ENCODE data around the gene NT5C.
A peak's percentile ranks its signal among the peaks of the same experiment; 100 is the strongest.

The NT5C gene

GRCh38 chr17:75130632-75131277 lies 787 bp downstream of the NT5C start:
- no peaks in the 10 kb centered on the region for H3K9me3 ChIP-seq (ENCODE audit: control insufficient read depth, insufficient read depth, low read depth, low read length)
- H3K4me1 ChIP-seq (ENCODE audit: control insufficient read depth, insufficient read depth, low read length): peaks cover 3% of the 10 kb centered on the region; the same call in 1 of the 2 replicates
- H3K4me3 ChIP-seq (ENCODE audit: low read depth, low read length): peak overlapping the region; percentile 61
- POLR2A ChIA-PET: interaction anchor here (0.5 to 3.9 kb wide), 19 partner anchors 8 to 355 kb away, joined by 3 to 20 read pairs (median 4); partner anchors contain the start of genes ARMC7, JPT1, MRPL58 and NAT9
- CTCF ChIA-PET: interaction anchor here (0.6 to 4.3 kb wide), 28 partner anchors 7 to 1539 kb away, joined by 3 to 86 read pairs (median 4); partner anchors contain the start of genes HID1 and MRPL58
- peaks cover 12 to 38% of the 10 kb centered on the region in 2 experiments for H3K36me3 ChIP-seq (ENCODE audit: control insufficient read depth in 2 of 2, insufficient read depth in 1 of 2, low read length in 2 of 2)
- peak overlapping the region; percentile 94 for H3K27ac ChIP-seq (ENCODE audit: extremely low read depth, low read depth, low read length)
- peak; percentile 59 for TF ChIP-seq SP2 (tag by site-specific recombination; IDR thresholded peaks at IDR 0.05)
- TF ChIP-seq ZNF223 (tag by site-specific recombination; IDR thresholded peaks at IDR 0.05): no peak
- TF ChIP-seq ZNF777 (tag by site-specific recombination; IDR thresholded peaks at IDR 0.05; ENCODE audit: borderline replicate concordance): no peak
- no peak for TF ChIP-seq SP7 (tag by site-specific recombination; IDR thresholded peaks at IDR 0.05)
- no peak for TF ChIP-seq ZNF776 (tag by site-specific recombination; IDR thresholded peaks at IDR 0.05; ENCODE audit: borderline replicate concordance)
- peak; percentile 82 for TF ChIP-seq KLF10 (tag by site-specific recombination; IDR thresholded peaks at IDR 0.05)
- TF ChIP-seq ZFHX2 (tag by site-specific recombination; conservative IDR thresholded peaks at IDR 0.05): peak; percentile 45
- peak; percentile 25; the same call in 1 of the 2 replicates for TF ChIP-seq EGR2 (tag by site-specific recombination; IDR thresholded peaks at IDR 0.05; ENCODE audit: low read depth)
- TF ChIP-seq ZNF335 (tag by site-specific recombination; conservative IDR thresholded peaks at IDR 0.05): peak; percentile 65
- no peak for TF ChIP-seq ZNF645 (tag by site-specific recombination; IDR thresholded peaks at IDR 0.05)
- no peak for TF ChIP-seq ZFP37 (tag by site-specific recombination; IDR thresholded peaks at IDR 0.05)
- no peak for TF ChIP-seq SETDB1 (IDR thresholded peaks at IDR 0.05; ENCODE audit: insufficient read length, low read length)
- TF ChIP-seq ZNF404 (tag by site-specific recombination; IDR thresholded peaks at IDR 0.05): no peak
- TF ChIP-seq PBX3 (CRISPR knock-in tag; IDR thresholded peaks at IDR 0.05): no peak
- TF ChIP-seq ZNF768 (tag by site-specific recombination; IDR thresholded peaks at IDR 0.05): no peak
- peak; percentile 63 for TF ChIP-seq ZNF660 (tag by site-specific recombination; IDR thresholded peaks at IDR 0.05)
- no peak for TF ChIP-seq ZNF350 (tag by site-specific recombination; IDR thresholded peaks at IDR 0.05)
- peak; percentile 87 for TF ChIP-seq KLF1 (tag by site-specific recombination; IDR thresholded peaks at IDR 0.05)
- no peak for TF ChIP-seq ZFP41 (tag by site-specific recombination; IDR thresholded peaks at IDR 0.05; ENCODE audit: borderline replicate concordance)
- TF ChIP-seq BCL6B (tag by site-specific recombination; IDR thresholded peaks at IDR 0.05): no peak
- TF ChIP-seq ZNF26 (tag by site-specific recombination; IDR thresholded peaks at IDR 0.05): no peak
- no peak for TF ChIP-seq ZNF623 (tag by site-specific recombination; IDR thresholded peaks at IDR 0.05)
- TF ChIP-seq KLF8 (tag by site-specific recombination; IDR thresholded peaks at IDR 0.05): 0 out of 2 replicates have a peak, but pooled peaks have one; percentile 76
- peak; percentile 59 for TF ChIP-seq ZNF600 (tag by site-specific recombination; IDR thresholded peaks at IDR 0.05)
- peak; percentile 86 for TF ChIP-seq KLF9 (tag by site-specific recombination; IDR thresholded peaks at IDR 0.05; ENCODE audit: low read depth)
- TF ChIP-seq MEIS1 (CRISPR knock-in tag; IDR thresholded peaks at IDR 0.05; ENCODE audit: borderline replicate concordance): no peak
- no peak for TF ChIP-seq ZNF155 (tag by site-specific recombination; IDR thresholded peaks at IDR 0.05)
- peak; percentile 72 for TF ChIP-seq SP3 (tag by site-specific recombination; IDR thresholded peaks at IDR 0.05)
- TF ChIP-seq ZNF2 (tag by site-specific recombination; IDR thresholded peaks at IDR 0.05): peak; percentile 77; the same call in 1 of the 2 replicates
- no peak for TF ChIP-seq ZNF488 (tag by site-specific recombination; IDR thresholded peaks at IDR 0.05)
- TF ChIP-seq PRDM4 (tag by site-specific recombination; IDR thresholded peaks at IDR 0.05): peak; percentile 78

All from HEK293 (cell line).